GM18499 (cell line): ENCODE results near the gene ARFGEF2.
"Not testable (repeated sequence)": the region's sequence is repeated elsewhere in the genome, so short reads cannot be mapped to it uniquely, and the experiment has no call there.

Source experiments
- ATAC-seq: cut with Tn5 transposase; IDR thresholded peaks from one replicate; pipeline ENCODE4 v1.9.1; 2021; ENCODE audit warnings: moderate number of reproducible peaks; ENCODE audit not compliant: insufficient read depth, unreplicated experiment

The ARFGEF2 gene

DNA sequence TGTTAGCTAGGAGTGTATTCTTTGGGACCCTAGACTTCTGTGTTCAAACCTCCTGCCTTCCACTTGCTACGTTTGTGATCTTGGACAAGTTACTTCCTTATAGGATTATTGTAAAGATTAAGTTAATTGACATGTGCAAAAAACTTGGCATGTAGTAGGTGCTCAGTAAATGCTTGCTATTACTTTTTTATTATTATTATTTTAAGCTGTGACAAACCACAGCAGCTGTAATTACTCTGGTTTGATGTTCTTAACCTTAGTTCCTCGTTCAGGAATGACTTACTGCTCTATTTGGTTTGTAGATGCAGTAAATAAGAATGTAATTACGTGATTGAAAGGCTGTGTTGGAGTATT lies 3.2 kb downstream of the ARFGEF2 start:
- ATAC-seq: no peak

GRCh38 chr20:48926267-48926666 lies 4.8 kb downstream of the ARFGEF2 start:
- ATAC-seq: no peak

GRCh38 chr20:48926821-48927220 lies 5.3 kb downstream of the ARFGEF2 start:
- ATAC-seq: no peak

GRCh38 chr20:48928832-48929725 lies 7.6 kb downstream of the ARFGEF2 start:
- no peak for ATAC-seq

DNA sequence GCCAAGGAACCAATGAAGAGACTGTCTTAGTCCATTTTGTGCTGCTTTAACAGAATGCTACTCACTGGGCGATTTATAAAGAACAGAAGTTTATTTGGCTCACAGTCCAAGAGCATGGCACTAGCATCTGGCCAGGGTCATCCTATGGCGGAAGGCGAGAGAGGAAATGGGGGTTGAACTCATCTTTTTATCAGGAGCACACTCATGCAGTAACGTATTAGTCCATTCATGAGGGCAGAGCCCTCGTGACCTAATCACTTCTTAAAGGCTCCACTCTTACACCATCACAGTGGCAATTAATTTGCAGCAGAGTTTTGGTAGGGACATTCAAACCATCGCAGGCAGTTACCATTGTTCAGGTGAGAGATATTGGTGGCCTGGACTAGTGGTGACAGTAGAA lies 8.5 kb downstream of the ARFGEF2 start:
- ATAC-seq: no peak

- ATAC-seq: no peak
Observed at GRCh38 chr20:48930878-48931277, 9.4 kb downstream of the ARFGEF2 start.

- no peak for ATAC-seq
Observed at GRCh38 chr20:48931527-48932374, 10.2 kb downstream of the ARFGEF2 start.

GRCh38 chr20:48932375-48932941 lies 10.9 kb downstream of the ARFGEF2 start:
- no peak for ATAC-seq

DNA sequence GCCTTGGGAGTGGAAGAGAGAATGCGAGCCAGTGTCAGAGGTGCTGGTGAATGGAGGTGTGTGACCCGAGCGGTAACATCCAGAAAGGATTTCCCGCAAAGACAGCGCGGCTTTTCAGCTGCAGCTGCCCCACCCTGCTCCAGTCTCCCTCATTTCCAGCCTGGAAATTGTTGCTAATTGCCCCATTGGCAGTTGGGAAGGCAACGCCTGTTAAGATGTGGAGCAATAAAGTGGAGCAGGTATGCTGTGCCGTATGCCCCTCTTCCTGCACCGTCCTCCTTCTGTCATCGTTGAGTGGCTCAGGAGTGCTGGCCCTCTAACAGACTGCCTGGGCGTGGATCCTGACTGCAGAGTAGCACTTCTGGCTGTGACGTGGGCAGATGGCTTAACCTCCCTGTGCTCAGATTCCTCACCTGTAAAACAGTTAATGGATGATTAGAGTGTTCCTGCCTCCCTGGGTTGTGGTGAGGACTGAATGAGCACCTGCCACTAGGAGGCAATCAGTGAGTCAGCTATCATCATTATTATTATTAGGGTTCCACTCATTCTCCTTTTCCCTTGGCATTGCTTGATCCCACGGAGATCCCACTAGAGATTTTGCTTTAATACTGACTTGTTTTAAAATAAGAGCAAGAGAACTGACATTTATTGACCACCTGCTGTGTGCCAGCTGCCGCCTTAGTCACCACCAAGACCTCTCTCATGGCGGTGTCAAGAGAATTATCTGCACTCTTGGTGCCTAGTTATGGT lies 11.7 kb downstream of the ARFGEF2 start:
- ATAC-seq: no peak

DNA sequence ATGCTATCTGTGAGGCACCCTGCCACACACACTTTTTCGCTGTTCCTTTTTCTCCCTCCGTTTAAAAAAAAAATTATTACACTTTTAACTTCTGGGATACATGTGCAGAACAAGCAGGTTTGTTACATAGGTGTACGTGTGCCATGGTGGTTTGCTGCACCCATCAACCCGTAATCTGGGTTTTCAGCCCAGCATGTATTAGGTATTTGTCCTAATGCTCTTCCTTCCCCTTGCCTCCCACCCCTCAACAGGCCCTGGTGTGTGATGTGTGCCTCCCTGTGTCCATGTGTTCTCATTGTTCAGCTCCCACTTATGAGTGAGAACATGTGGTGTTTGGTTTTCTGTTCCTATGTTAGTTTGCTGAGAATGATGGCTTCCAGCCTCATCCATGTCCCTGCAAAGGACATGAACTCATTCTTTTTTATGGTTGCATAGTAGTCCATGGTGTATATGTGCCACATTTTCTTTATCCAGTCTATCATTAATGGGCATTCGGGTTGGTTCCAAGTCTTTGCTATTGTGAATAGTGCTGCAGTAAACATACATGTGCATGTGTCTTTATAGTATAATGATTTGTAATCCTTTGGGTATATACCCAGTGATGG lies 12.9 kb downstream of the ARFGEF2 start:
- ATAC-seq: not testable (repeated sequence)

DNA sequence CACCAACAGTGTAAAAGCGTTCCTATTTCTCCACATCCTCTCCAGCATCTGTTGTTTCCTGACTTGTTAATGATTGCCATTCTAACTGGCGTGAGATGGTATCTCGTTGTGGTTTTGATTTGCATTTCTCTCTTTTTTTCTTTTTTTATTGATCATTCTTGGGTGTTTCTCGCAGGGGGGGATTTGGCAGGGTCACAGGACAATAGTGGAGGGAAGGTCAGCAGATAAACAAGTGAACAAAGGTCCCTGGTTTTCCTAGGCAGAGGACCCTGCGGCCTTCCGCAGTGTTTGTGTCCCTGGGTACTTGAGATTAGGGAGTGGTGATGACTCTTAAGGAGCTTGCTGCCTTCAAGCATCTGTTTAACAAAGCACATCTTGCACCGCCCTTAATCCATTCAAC lies 13.5 kb downstream of the ARFGEF2 start:
- not testable (repeated sequence) for ATAC-seq

DNA sequence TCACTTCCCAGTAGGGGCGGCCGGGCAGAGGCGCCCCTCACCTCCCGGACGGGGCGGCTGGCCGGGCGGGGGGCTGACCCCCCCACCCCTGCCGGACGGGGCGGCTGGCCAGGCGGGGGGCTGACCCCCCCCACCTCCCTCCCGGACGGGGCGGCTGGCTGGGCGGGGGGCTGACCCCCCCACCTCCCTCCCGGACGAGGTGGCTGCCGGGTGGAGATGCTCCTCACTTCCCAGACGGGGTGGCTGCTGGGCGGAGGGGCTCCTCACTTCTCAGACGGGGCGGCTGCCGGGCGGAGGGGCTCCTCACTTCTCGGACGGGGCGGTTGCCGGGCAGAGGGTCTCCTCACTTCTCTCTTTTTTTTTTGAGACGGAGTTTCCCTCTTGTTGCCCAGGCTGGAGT lies 14.7 kb downstream of the ARFGEF2 start:
- not testable (repeated sequence) for ATAC-seq

DNA sequence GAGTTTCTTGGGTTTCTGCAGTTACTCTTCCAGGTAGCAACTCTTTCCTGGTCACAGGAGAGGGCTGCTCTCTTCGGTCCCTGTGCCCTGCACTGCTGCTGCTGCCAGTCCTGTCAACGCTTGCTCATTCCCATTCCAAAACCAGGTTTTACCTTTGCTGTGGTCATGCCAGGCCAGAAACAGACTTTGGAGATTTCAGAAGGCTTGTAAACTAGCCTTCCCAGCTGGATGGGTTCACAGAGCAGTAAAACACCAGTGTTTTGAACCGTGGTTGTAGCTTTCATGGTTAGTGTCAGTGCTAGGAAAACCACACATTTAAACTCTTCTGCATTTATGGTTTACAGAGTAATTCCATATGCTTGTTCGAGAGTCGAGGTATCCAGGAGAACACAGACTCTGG lies 16.2 kb downstream of the ARFGEF2 start:
- no peak for ATAC-seq

GRCh38 chr20:48938670-48939069 lies 17.2 kb downstream of the ARFGEF2 start:
- ATAC-seq: no peak

GRCh38 chr20:48940170-48940569 lies 18.7 kb downstream of the ARFGEF2 start:
- ATAC-seq: no peak

GRCh38 chr20:48941467-48941866 lies 20.0 kb downstream of the ARFGEF2 start:
- no peak for ATAC-seq

DNA sequence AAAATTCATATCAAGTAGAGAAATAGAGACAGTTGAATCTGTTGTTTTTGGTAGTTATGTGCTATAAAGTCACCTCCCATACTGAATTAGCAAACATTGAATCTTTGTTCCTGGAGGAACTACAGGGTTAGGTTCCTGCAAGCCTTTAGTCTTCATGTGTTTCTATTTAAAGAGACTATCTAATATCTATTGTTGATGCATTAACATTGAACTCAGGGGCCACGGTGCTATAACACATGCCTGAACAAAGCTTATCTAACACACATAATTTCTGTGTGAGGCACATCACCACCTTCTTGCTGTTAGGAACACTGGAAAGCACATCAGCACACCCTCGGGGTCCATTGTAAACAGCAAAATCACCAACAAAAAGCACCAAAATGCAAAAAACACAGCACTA lies 21.2 kb downstream of the ARFGEF2 start:
- no peak for ATAC-seq

- ATAC-seq: no peak
Observed at GRCh38 chr20:48944663-48945297, 23.3 kb downstream of the ARFGEF2 start.

DNA sequence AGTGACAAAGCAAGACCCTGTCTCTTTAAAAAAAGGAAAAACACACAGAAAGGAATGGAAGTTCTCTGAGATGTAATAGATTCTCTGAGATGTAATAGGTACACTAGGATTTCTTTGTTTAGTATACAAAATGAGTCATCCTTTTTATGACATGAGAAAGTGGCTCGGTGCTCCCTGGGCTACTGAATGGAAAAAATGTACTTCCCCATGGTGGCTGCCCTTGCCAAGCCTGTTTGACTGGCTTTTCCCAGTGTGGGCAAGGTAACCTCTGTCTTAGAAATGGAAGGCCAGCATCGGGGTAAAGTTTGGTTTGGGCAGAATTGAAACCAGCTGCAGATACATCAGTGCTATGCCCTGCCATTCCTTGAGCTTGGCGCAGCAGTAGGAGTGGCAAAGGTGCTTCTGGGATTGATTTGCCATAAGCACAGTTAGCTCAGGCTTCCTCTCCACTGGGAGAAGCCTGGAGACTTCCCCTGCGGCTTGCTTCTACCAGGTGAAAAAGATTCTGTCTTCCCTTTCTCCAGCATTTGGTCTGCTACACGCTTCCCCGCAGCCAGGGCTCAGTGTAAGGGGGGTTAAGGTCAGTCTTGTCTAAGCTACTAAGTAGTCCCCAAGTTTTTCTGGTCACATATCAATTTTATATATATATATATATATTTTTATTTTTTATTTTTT lies 24.5 kb downstream of the ARFGEF2 start:
- ATAC-seq: no peak
